Fibroblast of pulmonary artery (primary cell): ENCODE data around the gene SPATA46.

Experiments
- DNase-seq: peaks from one replicate; pipeline ENCODE4 v3.0.0-alpha.2; 2010; ENCODE audit warnings: low read depth
- H3K4me3 ChIP-seq: replicated peaks from 2 replicates; pipeline ENCODE4 v1.5.1; 2011; ENCODE audit warnings: low read depth, mild to moderate bottlenecking, control low read depth, low read length, moderate library complexity
- CTCF ChIP-seq: IDR thresholded peaks from 2 replicates; pipeline ENCODE4 v1.5.1; 2011; ENCODE audit warnings: mild to moderate bottlenecking, control low read depth, low read length, inconsistent platforms; ENCODE audit errors: missing control alignments

SPATA46 gene

GRCh38 chr1:162381941-162382750 lies 5.5 kb upstream of the SPATA46 start:
- no peak for TF ChIP-seq CTCF

GRCh38 chr1:162381383-162381782 lies 4.7 kb upstream of the SPATA46 start, which contains the start of gene C1orf226:
TSS of gene C1orf226 (plus strand) at chr1:162381728. CDS start at chr1:162381902, 174 bp downstream.
- no peak for TF ChIP-seq CTCF
- H3K4me3 ChIP-seq: no peak within 1 kb of the TSS
- DNase-seq: no peak

More at GRCh38 chr1:162381941-162382750, 5.5 kb upstream of the SPATA46 start:
- no peak for DNase-seq
- no peak overlapping the region for H3K4me3 ChIP-seq

GRCh38 chr1:162380061-162380846 lies 3.6 kb upstream of the SPATA46 start:
- H3K4me3 ChIP-seq: no peak overlapping the region
- no peak for TF ChIP-seq CTCF
- DNase-seq: no peak

GRCh38 chr1:162375463-162375862 lies 1.2 kb downstream of the SPATA46 start:
- no peak for TF ChIP-seq CTCF
- H3K4me3 ChIP-seq: no peak overlapping the region
- no peak for DNase-seq

GRCh38 chr1:162374406-162374805 lies 2.2 kb downstream of the SPATA46 start:
- no peak for DNase-seq
- H3K4me3 ChIP-seq: no peak overlapping the region
- TF ChIP-seq CTCF: no peak

GRCh38 chr1:162373541-162374260 lies 3.0 kb downstream of the SPATA46 start:
- peak; percentile 55 for DNase-seq
- no peak for TF ChIP-seq CTCF
- H3K4me3 ChIP-seq: no peak overlapping the region
